SHP77 (cell line): ENCODE measurements around the gene TECPR1.
A peak's percentile ranks its signal among the peaks of the same experiment; 100 is the strongest.

Experiments
- DNase-seq, 2 experiments: peaks; one replicate each; lab custom pipeline; 2025; lab: John Stamatoyannopoulos, UW

The TECPR1 gene

DNA sequence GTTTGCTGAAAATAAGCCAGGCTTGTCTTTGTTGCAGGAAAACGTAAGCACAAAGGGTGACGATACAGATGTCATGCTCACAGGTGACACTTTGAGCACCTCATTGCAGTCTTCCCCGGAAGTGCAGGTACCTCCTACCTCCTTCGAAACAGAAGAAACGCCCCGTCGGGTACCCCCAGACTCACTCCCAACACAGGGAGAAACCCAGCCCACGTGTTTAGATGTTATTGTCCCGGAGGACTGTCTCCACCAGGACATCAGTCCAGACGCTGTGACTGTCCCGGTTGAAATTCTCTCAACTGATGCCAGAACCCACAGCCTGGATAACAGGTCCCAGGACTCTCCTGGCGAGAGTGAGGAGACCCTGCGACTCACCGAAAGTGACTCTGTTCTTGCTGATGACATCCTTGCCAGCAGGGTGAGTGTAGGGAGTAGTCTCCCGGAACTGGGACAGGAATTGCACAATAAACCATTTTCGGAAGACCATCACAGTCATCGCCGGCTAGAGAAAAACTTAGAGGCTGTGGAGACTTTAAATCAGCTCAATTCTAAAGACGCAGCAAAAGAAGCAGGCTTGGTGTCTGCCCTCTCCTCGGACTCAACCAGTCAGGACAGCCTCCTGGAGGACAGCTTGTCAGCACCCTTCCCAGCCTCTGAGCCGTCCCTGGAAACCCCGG is 59.1 kb downstream of the TECPR1 start:
- DNase-seq = no peak

- DNase-seq = no peak
Observed at GRCh38 chr7:98191668-98192431, 60.2 kb downstream of the TECPR1 start.

DNA sequence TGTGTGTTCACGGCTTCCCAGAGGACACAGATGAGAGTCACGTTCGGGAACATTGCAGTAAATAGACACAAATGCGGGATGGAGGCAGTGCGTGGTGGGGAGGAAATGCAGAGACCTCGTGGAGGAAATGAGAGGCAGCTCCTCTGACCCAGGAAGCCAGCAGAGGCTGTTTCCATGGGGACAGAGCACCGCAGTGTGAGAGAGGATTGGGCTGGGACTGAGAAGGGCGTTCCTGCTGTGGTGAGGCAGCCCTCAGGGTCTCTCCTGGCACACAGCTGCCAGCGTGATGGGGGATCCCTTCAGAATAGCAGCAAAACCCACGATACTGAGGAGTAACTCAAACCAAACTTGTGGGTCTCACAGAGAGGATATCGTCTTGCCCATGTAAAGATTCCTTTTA is 62.5 kb downstream of the TECPR1 start:
- no peak for DNase-seq

DNA sequence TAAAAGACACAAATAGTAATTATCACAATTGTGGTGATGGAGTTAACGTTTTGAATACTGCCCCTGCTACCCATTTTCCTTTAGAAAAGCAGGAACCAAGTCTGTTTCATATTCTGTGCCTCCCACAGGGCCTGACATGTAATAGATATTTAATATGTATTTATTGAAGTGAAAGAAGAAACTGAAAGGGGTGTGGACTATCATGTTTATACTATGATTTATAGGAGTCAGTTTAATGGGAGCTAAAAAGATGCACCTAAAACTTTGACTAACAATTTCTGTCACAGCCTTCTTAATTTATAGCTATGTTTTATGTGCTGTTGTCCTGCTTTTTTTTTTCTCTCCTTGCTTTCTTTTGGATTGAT is 64.9 kb downstream of the TECPR1 start:
- DNase-seq = no peak

- no peak for DNase-seq
Observed at GRCh38 chr7:98186452-98187137, 65.4 kb downstream of the TECPR1 start.

GRCh38 chr7:98185101-98185500 is 66.9 kb downstream of the TECPR1 start:
- DNase-seq = no peak

GRCh38 chr7:98180751-98181150 is 71.3 kb downstream of the TECPR1 start:
- no peak for DNase-seq

- DNase-seq = peak; percentile 60 to 71
Observed at GRCh38 chr7:98178762-98179490, 73.1 kb downstream of the TECPR1 start.

DNA sequence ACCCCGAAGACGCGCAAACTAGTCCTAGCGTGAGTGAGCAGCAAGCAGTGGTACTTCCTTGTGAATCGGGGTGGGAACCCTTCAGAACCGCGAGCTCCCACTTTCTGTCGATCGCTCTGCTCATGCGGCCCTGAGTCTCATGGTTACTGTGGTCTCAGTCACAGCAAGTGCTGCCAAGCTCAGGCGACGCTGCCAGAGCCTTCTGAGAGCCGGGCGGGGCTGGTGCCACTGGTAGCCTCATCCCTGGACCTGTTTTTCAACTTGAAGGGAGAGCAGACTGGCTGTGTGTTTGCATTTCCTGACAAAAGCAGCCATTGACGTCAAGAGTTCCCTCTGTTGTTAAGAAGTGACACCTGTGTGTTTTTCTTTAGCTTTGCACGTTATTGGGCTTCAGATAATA is 73.7 kb downstream of the TECPR1 start:
- DNase-seq = peak; percentile 91 to 92

DNA sequence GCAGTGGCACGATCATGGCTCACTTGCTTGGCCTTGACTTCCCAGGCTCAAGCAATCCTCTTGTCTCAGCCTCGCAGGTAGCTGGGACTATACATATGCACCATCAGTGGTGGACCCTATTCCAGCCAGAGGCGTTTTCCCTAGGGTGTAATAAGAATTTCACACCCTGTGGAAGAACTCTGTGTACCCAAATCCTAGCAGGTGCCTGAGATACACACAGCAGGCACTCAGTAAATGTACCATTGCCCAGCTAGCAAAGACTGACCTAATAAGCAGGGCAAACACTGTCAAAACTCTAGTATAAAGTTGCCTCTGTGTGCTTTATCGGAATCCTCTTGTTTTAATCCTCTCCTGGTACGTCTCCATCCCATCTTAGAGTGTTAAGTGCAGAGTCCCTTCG is 74.5 kb downstream of the TECPR1 start:
- no peak for DNase-seq

DNA sequence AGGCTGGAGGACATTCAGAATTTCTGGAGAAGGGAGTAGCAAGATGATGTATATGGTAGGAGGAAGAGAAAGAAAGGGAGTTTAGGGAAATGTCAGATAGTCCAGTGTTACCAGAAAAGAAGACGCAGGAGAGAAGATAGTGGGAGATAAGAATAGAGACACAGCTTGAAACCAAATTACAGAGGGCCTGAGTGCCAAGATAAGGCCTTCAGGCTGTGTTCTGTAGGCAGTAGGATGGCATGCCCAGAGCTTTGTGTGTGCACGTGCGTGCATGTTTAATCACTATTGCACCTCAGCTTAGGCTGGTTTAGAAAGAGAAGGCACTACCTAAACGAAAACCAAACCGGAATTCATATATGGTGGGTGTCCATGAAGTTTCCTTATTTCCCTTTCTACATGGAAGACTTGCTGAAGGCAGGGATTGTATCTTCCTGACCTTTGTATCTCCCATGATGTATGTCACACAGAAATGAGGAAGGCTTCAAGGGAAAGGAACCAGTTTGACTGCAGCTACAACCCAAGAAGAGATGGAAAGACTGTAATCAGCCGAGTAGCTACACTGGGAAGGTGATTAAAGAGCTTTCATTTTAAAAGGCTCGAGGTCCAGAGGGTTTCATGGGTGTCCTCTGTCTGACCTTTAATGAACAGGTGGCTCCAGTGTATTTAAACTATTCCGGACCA is 76.6 kb downstream of the TECPR1 start:
- no peak for DNase-seq

GRCh38 chr7:98174334-98175259 is 77.4 kb downstream of the TECPR1 start:
- peak; percentile 13 to 44 for DNase-seq

GRCh38 chr7:98171449-98171848 is 80.6 kb downstream of the TECPR1 start:
- no peak for DNase-seq

GRCh38 chr7:98170966-98171365 is 81.1 kb downstream of the TECPR1 start:
- no peak for DNase-seq

- no peak for DNase-seq
Observed at GRCh38 chr7:98168904-98169621, 83.0 kb downstream of the TECPR1 start.

GRCh38 chr7:98168181-98168903 is 83.7 kb downstream of the TECPR1 start:
- peak; percentile 59 to 60 for DNase-seq

- no peak for DNase-seq
Observed at GRCh38 chr7:98167653-98168052, 84.4 kb downstream of the TECPR1 start.

GRCh38 chr7:98166668-98166970 is 85.4 kb downstream of the TECPR1 start:
- no peak for DNase-seq

DNA sequence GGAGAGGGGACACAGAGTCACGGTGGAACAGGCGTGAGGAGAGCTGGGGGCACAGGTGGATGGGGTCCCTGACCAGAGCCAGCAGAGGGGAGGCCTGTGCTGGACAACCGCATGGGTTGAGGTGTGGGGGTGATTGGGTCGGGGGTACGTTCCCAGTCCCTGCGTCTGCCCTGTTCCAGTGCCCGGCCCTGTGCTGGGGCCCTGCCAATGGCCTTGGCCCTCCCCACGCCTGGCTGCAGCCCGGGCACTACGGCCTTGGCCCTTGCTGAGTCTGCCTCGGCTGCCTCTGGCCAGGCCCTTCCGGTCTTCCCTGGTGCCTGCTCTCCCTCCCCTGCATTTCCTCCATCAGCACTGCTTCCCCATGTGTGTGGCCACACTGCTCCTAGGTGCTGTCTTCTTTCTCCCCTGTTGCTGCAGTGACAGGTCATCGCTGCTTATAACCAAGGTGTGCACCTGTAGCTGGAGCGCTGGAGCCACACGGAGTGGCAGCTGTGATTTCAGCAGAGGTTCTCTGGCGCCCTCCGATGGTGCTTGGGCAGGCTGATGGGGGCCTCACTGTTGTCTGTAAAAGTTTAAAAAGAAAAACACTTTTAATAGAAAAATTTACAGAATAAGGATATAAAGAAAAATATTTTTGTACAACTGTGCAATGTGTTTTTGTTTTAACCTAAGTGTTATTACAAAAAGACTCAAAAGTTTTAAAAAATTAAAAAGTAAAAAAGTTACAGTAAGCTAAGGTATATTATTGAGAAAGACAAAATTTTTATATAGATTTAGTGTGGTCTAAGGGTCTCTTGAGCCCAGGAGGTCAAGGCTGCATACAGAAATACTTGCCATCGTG is 86.0 kb downstream of the TECPR1 start:
- DNase-seq = peak; percentile 21 to 50
